H1 (cell line): Measurements from ENCODE around the gene CD300LB. TPM values are rescaled to one million over a fixed set of nuclear protein-coding genes. Genes with fewer than 3 reads are reported as not detected.

Experiments used
- CHD1 ChIP-seq: IDR thresholded peaks from 2 replicates; pipeline ENCODE4 v1.6.1; 2012; ENCODE audit warnings: low read depth, low read length, improper control_type of control experiment
- HDAC6 ChIP-seq: IDR thresholded peaks from one replicate; pipeline ENCODE4 v1.7.1; 2012; ENCODE audit warnings: low read depth, mild to moderate bottlenecking, inconsistent platforms, low read length, moderate library complexity
- KDM5A ChIP-seq: fragments of 200-600 bp; IDR thresholded peaks from 2 replicates; pipeline ENCODE4 v1.7.1; 2012; ENCODE audit warnings: mild to moderate bottlenecking, low read length, inconsistent platforms, mixed read lengths
- TAF1 ChIP-seq: IDR thresholded peaks from 2 replicates; pipeline ENCODE4 v1.6.1; 2011; ENCODE audit warnings: mild to moderate bottlenecking, low read depth, low read length
- polyA plus RNA-seq, 7 experiments: library from polyadenylated mRNA; depleted of rRNA in 3 of 7; stranded (reverse) in 5 of 7; unstranded in 2 of 7; fragments of >200 nt in 5 of 7; fragments of 200-250 nt in 2 of 7; gene quantifications; 1 replicate in 5 of 7; 2 replicates in 1 of 7; 4 replicates in 1 of 7; pipeline versions ENCODE4 v1.2.1 to v1.2.3, GENCODE V29; 2011 to 2013; ENCODE audit warnings: missing spikeins in 2 of 7, mixed read lengths in 2 of 7
- total RNA-seq: library from RNA; stranded (reverse); fragmentation: NEBNext Ultra II Directional; extraction: Animal tissue kit (Norgen Biotek cat#: 25700); gene quantifications from 2 replicates; pipeline ENCODE4 v1.2.1, GENCODE V29; 2021

The CD300LB gene
- total and polyA plus RNA-seq, 2 of the 8 experiments (the other 6 are each of a cell fraction or from before 2014, with no cell fraction given): not detected

DNA sequence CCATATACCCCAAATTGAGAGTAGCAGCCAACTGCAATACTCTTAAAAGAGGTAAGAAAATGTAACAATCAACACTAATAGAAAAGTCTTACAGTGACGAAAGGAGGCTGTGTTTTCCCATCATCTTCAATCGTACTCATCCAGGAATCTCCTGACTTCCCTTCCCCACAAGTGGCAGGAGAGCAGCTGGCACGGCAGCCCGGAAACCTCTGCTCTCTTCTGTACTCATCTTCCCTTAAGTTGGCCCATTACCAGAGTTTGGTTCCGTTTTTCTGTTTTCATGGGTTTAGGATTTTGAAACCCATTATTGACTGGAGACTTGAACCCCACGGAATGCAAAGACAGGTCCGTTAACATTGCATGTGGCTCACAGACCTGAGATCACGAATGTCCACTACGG is 47.7 kb upstream of the CD300LB start (continued):
- TF ChIP-seq HDAC6 (no peak), KDM5A (no peak), CHD1 (no peak), TAF1 (no peak)
